C4-2B (cell line): ENCODE measurements around the gene OR4D1.

Experiments used
- ZFX ChIP-seq: fragments of 450-650 bp; IDR thresholded peaks from 2 replicates; pipeline ENCODE4 v1.6.1; 2017
- TF ChIP-seq, protein P1 (sequence below): fragments of 450-650 bp; conservative IDR thresholded peaks from 2 replicates; pipeline ENCODE4 v1.5.1; 2017; ENCODE audit warnings: mild to moderate bottlenecking

DNA sequence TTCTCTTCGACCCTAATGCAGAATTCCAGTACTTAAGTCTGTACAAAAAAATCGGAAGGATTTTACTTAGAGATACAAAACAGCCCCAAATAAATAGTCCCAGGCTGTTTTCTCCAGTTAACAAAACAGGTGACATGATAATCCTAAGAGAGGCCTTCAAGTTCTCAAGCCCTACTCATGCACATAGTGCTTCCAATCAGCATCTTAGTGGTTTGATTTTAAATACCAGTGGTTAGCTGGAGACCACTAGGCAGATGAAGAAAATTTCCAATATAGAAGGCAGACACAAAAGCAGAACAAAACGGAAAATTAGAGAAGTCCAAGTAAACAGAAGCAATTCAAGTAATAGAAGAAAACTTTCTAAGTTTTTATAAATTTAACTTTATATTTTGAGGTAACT lies 13.4 kb downstream of the OR4D1 start:
- TF ChIP-seq, protein P1, sequence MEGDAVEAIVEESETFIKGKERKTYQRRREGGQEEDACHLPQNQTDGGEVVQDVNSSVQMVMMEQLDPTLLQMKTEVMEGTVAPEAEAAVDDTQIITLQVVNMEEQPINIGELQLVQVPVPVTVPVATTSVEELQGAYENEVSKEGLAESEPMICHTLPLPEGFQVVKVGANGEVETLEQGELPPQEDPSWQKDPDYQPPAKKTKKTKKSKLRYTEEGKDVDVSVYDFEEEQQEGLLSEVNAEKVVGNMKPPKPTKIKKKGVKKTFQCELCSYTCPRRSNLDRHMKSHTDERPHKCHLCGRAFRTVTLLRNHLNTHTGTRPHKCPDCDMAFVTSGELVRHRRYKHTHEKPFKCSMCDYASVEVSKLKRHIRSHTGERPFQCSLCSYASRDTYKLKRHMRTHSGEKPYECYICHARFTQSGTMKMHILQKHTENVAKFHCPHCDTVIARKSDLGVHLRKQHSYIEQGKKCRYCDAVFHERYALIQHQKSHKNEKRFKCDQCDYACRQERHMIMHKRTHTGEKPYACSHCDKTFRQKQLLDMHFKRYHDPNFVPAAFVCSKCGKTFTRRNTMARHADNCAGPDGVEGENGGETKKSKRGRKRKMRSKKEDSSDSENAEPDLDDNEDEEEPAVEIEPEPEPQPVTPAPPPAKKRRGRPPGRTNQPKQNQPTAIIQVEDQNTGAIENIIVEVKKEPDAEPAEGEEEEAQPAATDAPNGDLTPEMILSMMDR, result no peak
- no peak for TF ChIP-seq ZFX
